OCI-LY1 (cell line): ENCODE results near the gene RAPGEF1.

ENCODE experiments used
- H2AFZ ChIP-seq: fragments of 200-600 bp; sonication (generic), shearing (Covaris generic); 2 replicates; pipeline ENCODE4 v1.6.0; 2014; ENCODE audit warnings: antibody characterized with exemption, mild to moderate bottlenecking, low read length
- H3F3A ChIP-seq: fragments of 200-600 bp; sonication (generic), shearing (Covaris generic); 2 replicates; pipeline ENCODE4 v1.6.0; 2014; ENCODE audit warnings: mild to moderate bottlenecking, antibody characterized with exemption, low read length, moderate library complexity; ENCODE audit not compliant: insufficient read depth
- H3K27ac ChIP-seq: fragments of 200-600 bp; sonication (generic); 2 replicates; pipeline ENCODE4 v1.5.1; 2014; ENCODE audit warnings: low read length, mixed run types, mild to moderate bottlenecking, low read depth; ENCODE audit not compliant: poor library complexity, severe bottlenecking
- H3K27me3 ChIP-seq: fragments of 200-600 bp; sonication (generic); 2 replicates; pipeline ENCODE4 v1.6.0; 2014; ENCODE audit warnings: antibody characterized with exemption, mild to moderate bottlenecking, low read length, moderate library complexity; ENCODE audit not compliant: insufficient read depth
- H3K36me3 ChIP-seq: fragments of 200-600 bp; sonication (generic); 2 replicates; pipeline ENCODE4 v1.6.1; 2014; ENCODE audit warnings: mild to moderate bottlenecking, antibody characterized with exemption, low read length, moderate library complexity, mixed read lengths; ENCODE audit not compliant: insufficient read depth
- H3K4me1 ChIP-seq: fragments of 200-600 bp; sonication (generic); 2 replicates; pipeline ENCODE4 v1.5.1; 2014; ENCODE audit warnings: mild to moderate bottlenecking, low read length, moderate library complexity; ENCODE audit not compliant: insufficient read depth, severe bottlenecking
- H3K4me2 ChIP-seq: fragments of 200-600 bp; sonication (generic), shearing (Covaris generic); 2 replicates; pipeline ENCODE4 v1.6.1; 2014; ENCODE audit warnings: low read length
- H3K4me3 ChIP-seq: fragments of 200-600 bp; sonication (generic); 2 replicates; pipeline ENCODE4 v1.5.1; 2014; ENCODE audit warnings: low read length, low read depth, mild to moderate bottlenecking, mixed read lengths; ENCODE audit not compliant: poor library complexity, severe bottlenecking
- H3K79me2 ChIP-seq: fragments of 200-600 bp; shearing (Covaris generic); 2 replicates; pipeline ENCODE4 v1.6.1; 2016; ENCODE audit warnings: mixed run types, low read length, mixed read lengths; ENCODE audit not compliant: insufficient read depth
- H3K9ac ChIP-seq: fragments of 200-600 bp; sonication (generic), shearing (Covaris generic); 2 replicates; pipeline ENCODE4 v1.6.1; 2014; ENCODE audit warnings: mild to moderate bottlenecking, low read length, mixed read lengths
- H3K9me2 ChIP-seq: fragments of 200-600 bp; sonication (generic), shearing (Covaris generic); 2 replicates; pipeline ENCODE4 v1.6.1; 2014; ENCODE audit warnings: low read depth, mild to moderate bottlenecking, low read length, mixed read lengths
- H3K9me3 ChIP-seq: fragments of 200-600 bp; shearing (Covaris generic); 2 replicates; pipeline ENCODE4 v1.6.1; 2014; ENCODE audit warnings: low read length, mixed read lengths
- H4K20me1 ChIP-seq: fragments of 200-600 bp; sonication (generic), shearing (Covaris generic); 2 replicates; pipeline ENCODE4 v1.6.0; 2016; ENCODE audit warnings: mild to moderate bottlenecking, low read length; ENCODE audit not compliant: insufficient read depth
- CTCF ChIP-seq: fragments of 200-600 bp; sonication (generic), shearing (Covaris generic); IDR thresholded peaks from 2 replicates; pipeline ENCODE4 v1.5.1; 2017; ENCODE audit warnings: mild to moderate bottlenecking, antibody characterized with exemption, low read length, moderate library complexity, mixed read lengths
- EZH2 ChIP-seq: fragments of 200-600 bp; sonication (generic), shearing (Covaris generic); IDR thresholded peaks from 2 replicates; pipeline ENCODE4 v1.8.0; 2017; ENCODE audit warnings: borderline replicate concordance, mixed run types, mild to moderate bottlenecking, antibody characterized with exemption, low read length, moderate library complexity, mixed read lengths

The RAPGEF1 gene

DNA sequence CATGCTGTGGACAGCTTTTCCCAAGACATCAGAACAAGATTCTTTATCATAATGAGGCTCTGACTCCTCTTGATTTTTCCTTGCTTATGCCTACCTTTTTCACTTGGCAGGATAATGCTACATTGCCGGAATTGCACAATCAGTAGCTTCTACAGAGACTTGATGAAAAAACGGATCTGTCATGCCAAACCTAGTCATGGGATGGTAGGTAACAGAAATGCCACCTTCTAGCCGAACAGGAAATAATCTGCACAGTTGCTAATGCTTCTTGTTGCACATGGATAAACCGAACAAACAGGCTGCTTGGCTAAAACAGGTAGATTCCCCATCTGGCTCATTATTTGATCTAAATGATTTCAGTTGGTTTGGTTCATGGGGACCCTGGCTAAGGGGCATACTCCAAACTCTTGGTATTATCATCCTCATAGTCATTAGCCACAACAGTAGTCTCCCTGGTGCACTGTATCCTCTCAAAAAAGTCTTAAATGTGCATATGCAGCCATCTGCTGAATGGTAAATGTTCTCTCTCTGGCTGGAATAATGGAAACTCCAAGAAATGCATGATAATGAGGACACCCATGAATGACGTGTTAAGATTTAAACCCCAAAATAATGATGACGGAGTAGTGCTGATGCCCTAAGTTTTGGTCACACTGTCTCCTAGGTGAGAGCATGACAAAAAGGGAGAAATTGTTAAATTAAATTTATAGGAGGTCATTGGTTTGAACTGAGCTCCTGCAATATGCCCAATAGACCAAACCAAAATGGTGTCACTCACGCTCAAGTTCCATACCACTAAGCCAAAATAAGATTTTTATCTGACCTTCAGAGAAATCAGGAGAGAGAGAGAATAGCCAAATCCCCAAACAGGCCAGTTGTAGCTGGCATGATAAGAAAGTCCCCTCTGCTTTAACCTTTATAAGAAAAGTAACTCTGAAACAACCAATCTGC is 47.0 kb downstream of the RAPGEF1 start:
- TF ChIP-seq EZH2: no peak
- no peak for TF ChIP-seq CTCF
- H3K79me2 ChIP-seq: peaks cover 74% of the 10 kb centered on the region
- H3K9me2 ChIP-seq: no peaks in the 10 kb centered on the region

GRCh38 chr9:131691969-131692611 is 47.8 kb downstream of the RAPGEF1 start:
- Histone ChIP-seq H2AFZ (no peak overlapping the region), H3K36me3 (no peaks in the 10 kb centered on the region), H3K27me3 (no peaks in the 10 kb centered on the region), H3K4me2 (peak overlapping the region; percentile 8; the same call in 1 of the 2 replicates), H3K4me3 (no peak overlapping the region), H3K4me1 (peaks cover 80% of the 10 kb centered on the region), H3K79me2 (peaks cover 76% of the 10 kb centered on the region), H4K20me1 (no peaks in the 10 kb centered on the region), H3K9me3 (no peaks in the 10 kb centered on the region), H3K9ac (no peak overlapping the region), H3K27ac (no peak overlapping the region), H3F3A (no peaks in the 10 kb centered on the region), H3K9me2 (no peaks in the 10 kb centered on the region)
- TF ChIP-seq CTCF (no peak), EZH2 (no peak)

More for the DNA sequence above, 47.0 kb downstream of the RAPGEF1 start:
- Histone ChIP-seq H2AFZ (no peak overlapping the region), H3K27me3 (no peaks in the 10 kb centered on the region), H3K9ac (no peak overlapping the region), H3K4me2 (peak overlapping the region; percentile 8; the same call in 1 of the 2 replicates), H3K36me3 (no peaks in the 10 kb centered on the region; the same call in 1 of the 2 replicates), H3K9me3 (no peaks in the 10 kb centered on the region), H4K20me1 (no peaks in the 10 kb centered on the region), H3F3A (no peaks in the 10 kb centered on the region), H3K4me1 (peaks cover 84% of the 10 kb centered on the region), H3K27ac (no peak overlapping the region), H3K4me3 (no peak overlapping the region)

GRCh38 chr9:131690941-131691573 is 48.8 kb downstream of the RAPGEF1 start:
- TF ChIP-seq CTCF: no peak
- TF ChIP-seq EZH2: no peak
- peaks cover 80% of the 10 kb centered on the region for H3K79me2 ChIP-seq
- no peaks in the 10 kb centered on the region for H3F3A ChIP-seq
- no peak overlapping the region for H2AFZ ChIP-seq
- no peaks in the 10 kb centered on the region for H3K27me3 ChIP-seq
- H3K9me3 ChIP-seq: no peaks in the 10 kb centered on the region
- H3K4me2 ChIP-seq: peak overlapping the region; percentile 35; the same call in 1 of the 2 replicates
- no peaks in the 10 kb centered on the region for H4K20me1 ChIP-seq
- H3K9me2 ChIP-seq: no peaks in the 10 kb centered on the region
- peak overlapping the region; percentile 23 for H3K9ac ChIP-seq
- H3K36me3 ChIP-seq: no peaks in the 10 kb centered on the region
- H3K4me3 ChIP-seq: no peak overlapping the region
- H3K27ac ChIP-seq: peak overlapping the region; percentile 44
- peaks cover 80% of the 10 kb centered on the region for H3K4me1 ChIP-seq
